ENCODE results near the gene LECT2. TPM values are rescaled to one million over a fixed set of nuclear protein-coding genes. Genes with fewer than 3 reads are reported as not detected.

LECT2 gene
- total RNA-seq (not detected), polyA plus RNA-seq (ENCODE audit: insufficient read length in 6 of 6) (1 to 10 TPM in 3 of 6 donors, under 1 TPM in 3; 0.69 to 2.0 (median 1.1) TPM)
- long read RNA-seq, donor 1, result 0 reads
- long read RNA-seq, donor 2, result 0 reads
- long read RNA-seq, donor 3, result 0 reads
- long read RNA-seq, donor 4, result 0 reads
- long read RNA-seq, donor 5, result 0 reads
- long read RNA-seq, donor 6, result 0 reads
- long read RNA-seq, donor 7, result 0 reads
- long read RNA-seq, donor 8, result 0 reads
- long read RNA-seq, donor 9, result 0 reads
- long read RNA-seq, donor 10, result 0 reads
- long read RNA-seq, donor 11, partial matches to known transcripts, result 5 of 5 reads
- long read RNA-seq, donor 11, other reads (novel, unspliced or antisense), result 0 of 5 reads
- long read RNA-seq, donor 12, result 0 reads

- ATAC-seq (no peak), DNase-seq (no peak)
- H3K27ac ChIP-seq, result no peak within 1 kb of the TSS
- no peak for TF ChIP-seq CTCF (IDR thresholded peaks at IDR 0.05)
- peaks cover 0 to 4% of the 10 kb centered on the region in 2 donors for H3K27me3 ChIP-seq
- intact Hi-C loops (cut with DNase I), result no loop called here
- no peaks in the 10 kb centered on the region for H3K4me1 ChIP-seq
- no peaks in the 10 kb centered on the region for H3K36me3 ChIP-seq
- H3K4me3 ChIP-seq, result no peak within 1 kb of the TSS
- no peaks in the 10 kb centered on the region for H3K9me3 ChIP-seq
Observed at GRCh38 chr5:135954899-135955298, at the start of gene LECT2. Gene LECT2 (minus strand): TSS chr5:135954983. CDS start chr5:135954833, 150 bp downstream.

- intact Hi-C loops (cut with DNase I), result no loop called here
- peak; percentile 70 for ATAC-seq
- TF ChIP-seq CTCF (IDR thresholded peaks at IDR 0.05), result no peak
- Histone ChIP-seq H3K27ac (no peak overlapping the region), H3K9me3 (no peaks in the 10 kb centered on the region), H3K27me3 (no peaks in the 10 kb centered on the region), H3K36me3 (no peaks in the 10 kb centered on the region), H3K4me1 (peaks cover 0 to 22% of the 10 kb centered on the region in 2 donors), H3K4me3 (no peak overlapping the region)
- no peak for DNase-seq
Observed at GRCh38 chr5:136004436-136004835, 49.7 kb upstream of the LECT2 start.

- DNase-seq, result no peak
- TF ChIP-seq CTCF (IDR thresholded peaks at IDR 0.05), result no peak
- no peaks in the 10 kb centered on the region for H3K36me3 ChIP-seq
- no peak overlapping the region for H3K4me3 ChIP-seq
- peaks cover 0 to 2% of the 10 kb centered on the region in 2 donors for H3K27me3 ChIP-seq
- no peaks in the 10 kb centered on the region for H3K9me3 ChIP-seq
- H3K27ac ChIP-seq, result peak overlapping the region in 1 of 2 donors; percentile 38
- ATAC-seq, result peak; percentile 33
- peaks cover 0 to 28% of the 10 kb centered on the region in 2 donors for H3K4me1 ChIP-seq
- intact Hi-C loops (cut with DNase I), result no loop called here
Observed at GRCh38 chr5:136001466-136001981, 46.7 kb upstream of the LECT2 start.

- Histone ChIP-seq H3K9me3 (no peaks in the 10 kb centered on the region), H3K4me1 (peaks cover 0 to 28% of the 10 kb centered on the region in 2 donors), H3K36me3 (no peaks in the 10 kb centered on the region), H3K4me3 (no peak overlapping the region), H3K27me3 (peaks cover 0 to 6% of the 10 kb centered on the region in 2 donors), H3K27ac (peak overlapping the region in 1 of 2 donors; percentile 38)
- DNase-seq (no peak), ATAC-seq (peak; percentile 21)
- no peak for TF ChIP-seq CTCF (IDR thresholded peaks at IDR 0.05)
- intact Hi-C loops (cut with DNase I), result no loop called here
Observed at GRCh38 chr5:136000932-136001331, 46.1 kb upstream of the LECT2 start.

- TF ChIP-seq CTCF (IDR thresholded peaks at IDR 0.05), result no peak
- H3K4me3 ChIP-seq, result no peak overlapping the region
- ATAC-seq, result no peak
- no peaks in the 10 kb centered on the region for H3K9me3 ChIP-seq
- peaks cover 0 to 28% of the 10 kb centered on the region in 2 donors for H3K4me1 ChIP-seq
- DNase-seq, result no peak
- intact Hi-C loops (cut with DNase I), result no loop called here
- no peaks in the 10 kb centered on the region for H3K36me3 ChIP-seq
- H3K27me3 ChIP-seq, result peaks cover 0 to 6% of the 10 kb centered on the region in 2 donors
- peak overlapping the region in 1 of 2 donors; percentile 38 for H3K27ac ChIP-seq
Observed at GRCh38 chr5:136000147-136000546, 45.4 kb upstream of the LECT2 start.
